SK-N-SH (cell line): ENCODE results near the gene SMIM44.

Experiments
- CTCF ChIP-seq: fragments of 200-600 bp; sonication (generic); IDR thresholded peaks from 2 replicates; pipeline ENCODE4 v1.6.1; 2017; ENCODE audit warnings: antibody characterized with exemption, mild to moderate bottlenecking, moderate library complexity
- EP300 ChIP-seq, 2 experiments: IDR thresholded peaks; 2 replicates each; pipeline versions ENCODE4 v1.4.0 to v1.6.1; 2012; ENCODE audit warnings: borderline replicate concordance in 1 of 2, low read depth in 1 of 2, low read length in 1 of 2
- FOXJ3 ChIP-seq: sonication (generic); formaldehyde crosslinking; IDR thresholded peaks from 2 replicates; pipeline ENCODE4 v1.5.1; 2020; ENCODE audit warnings: mild to moderate bottlenecking, missing genetic modification reagents
- NRF1 ChIP-seq: IDR thresholded peaks from 2 replicates; pipeline ENCODE4 v1.6.1; 2012; ENCODE audit warnings: low read depth, mild to moderate bottlenecking, low read length
- PBX3 ChIP-seq: IDR thresholded peaks from 2 replicates; pipeline ENCODE4; 2012
- POLR2AphosphoS5 ChIP-seq: IDR thresholded peaks from 2 replicates; pipeline ENCODE4 v1.6.1; 2012; ENCODE audit warnings: low read depth, low read length
- RXRA ChIP-seq: IDR thresholded peaks from 2 replicates; pipeline ENCODE4 v1.4.0; 2012; ENCODE audit warnings: low read depth, mild to moderate bottlenecking, borderline replicate concordance
- SIN3A ChIP-seq: IDR thresholded peaks from 2 replicates; pipeline ENCODE4 v1.6.1; 2012; ENCODE audit warnings: low read depth, mild to moderate bottlenecking, low read length, moderate library complexity, borderline replicate concordance
- TCF12 ChIP-seq: IDR thresholded peaks from 2 replicates; pipeline ENCODE4 v1.4.0; 2012
- USF1 ChIP-seq: IDR thresholded peaks from 2 replicates; pipeline ENCODE4 v1.4.0; 2012; ENCODE audit warnings: low read depth, borderline replicate concordance
- YY1 ChIP-seq: IDR thresholded peaks from 2 replicates; pipeline ENCODE4 v1.4.0; 2012; ENCODE audit warnings: low read depth, mild to moderate bottlenecking
- TF ChIP-seq, protein P1 (sequence below): fragments of 150-350 bp; IDR thresholded peaks from 2 replicates; pipeline ENCODE4 v1.6.1; 2017; ENCODE audit warnings: antibody characterized with exemption, low read length, low read depth, borderline replicate concordance
- TF ChIP-seq, protein P2 (sequence below): IDR thresholded peaks from 2 replicates; pipeline ENCODE4 v1.6.1; 2012; ENCODE audit warnings: mild to moderate bottlenecking, low read depth, low read length, moderate library complexity

GRCh38 chr19:3518659-3519058 is 35.4 kb upstream of the SMIM44 start:
- no peak for TF ChIP-seq POLR2AphosphoS5
- no peak for TF ChIP-seq NRF1
- no peak for TF ChIP-seq SIN3A
- TF ChIP-seq CTCF, result no peak
- TF ChIP-seq EP300 (IDR thresholded peaks at IDR 0.05; ENCODE audit: borderline replicate concordance in 1 of 2, low read depth in 1 of 2, low read length in 1 of 2), result no peak
- TF ChIP-seq YY1, result no peak
- no peak for TF ChIP-seq FOXJ3
- no peak for TF ChIP-seq PBX3
- TF ChIP-seq, protein P1, sequence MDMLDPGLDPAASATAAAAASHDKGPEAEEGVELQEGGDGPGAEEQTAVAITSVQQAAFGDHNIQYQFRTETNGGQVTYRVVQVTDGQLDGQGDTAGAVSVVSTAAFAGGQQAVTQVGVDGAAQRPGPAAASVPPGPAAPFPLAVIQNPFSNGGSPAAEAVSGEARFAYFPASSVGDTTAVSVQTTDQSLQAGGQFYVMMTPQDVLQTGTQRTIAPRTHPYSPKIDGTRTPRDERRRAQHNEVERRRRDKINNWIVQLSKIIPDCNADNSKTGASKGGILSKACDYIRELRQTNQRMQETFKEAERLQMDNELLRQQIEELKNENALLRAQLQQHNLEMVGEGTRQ, result no peak
- TF ChIP-seq RXRA, result no peak
- TF ChIP-seq, protein P2, sequence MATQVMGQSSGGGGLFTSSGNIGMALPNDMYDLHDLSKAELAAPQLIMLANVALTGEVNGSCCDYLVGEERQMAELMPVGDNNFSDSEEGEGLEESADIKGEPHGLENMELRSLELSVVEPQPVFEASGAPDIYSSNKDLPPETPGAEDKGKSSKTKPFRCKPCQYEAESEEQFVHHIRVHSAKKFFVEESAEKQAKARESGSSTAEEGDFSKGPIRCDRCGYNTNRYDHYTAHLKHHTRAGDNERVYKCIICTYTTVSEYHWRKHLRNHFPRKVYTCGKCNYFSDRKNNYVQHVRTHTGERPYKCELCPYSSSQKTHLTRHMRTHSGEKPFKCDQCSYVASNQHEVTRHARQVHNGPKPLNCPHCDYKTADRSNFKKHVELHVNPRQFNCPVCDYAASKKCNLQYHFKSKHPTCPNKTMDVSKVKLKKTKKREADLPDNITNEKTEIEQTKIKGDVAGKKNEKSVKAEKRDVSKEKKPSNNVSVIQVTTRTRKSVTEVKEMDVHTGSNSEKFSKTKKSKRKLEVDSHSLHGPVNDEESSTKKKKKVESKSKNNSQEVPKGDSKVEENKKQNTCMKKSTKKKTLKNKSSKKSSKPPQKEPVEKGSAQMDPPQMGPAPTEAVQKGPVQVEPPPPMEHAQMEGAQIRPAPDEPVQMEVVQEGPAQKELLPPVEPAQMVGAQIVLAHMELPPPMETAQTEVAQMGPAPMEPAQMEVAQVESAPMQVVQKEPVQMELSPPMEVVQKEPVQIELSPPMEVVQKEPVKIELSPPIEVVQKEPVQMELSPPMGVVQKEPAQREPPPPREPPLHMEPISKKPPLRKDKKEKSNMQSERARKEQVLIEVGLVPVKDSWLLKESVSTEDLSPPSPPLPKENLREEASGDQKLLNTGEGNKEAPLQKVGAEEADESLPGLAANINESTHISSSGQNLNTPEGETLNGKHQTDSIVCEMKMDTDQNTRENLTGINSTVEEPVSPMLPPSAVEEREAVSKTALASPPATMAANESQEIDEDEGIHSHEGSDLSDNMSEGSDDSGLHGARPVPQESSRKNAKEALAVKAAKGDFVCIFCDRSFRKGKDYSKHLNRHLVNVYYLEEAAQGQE, result no peak
- no peak for TF ChIP-seq TCF12
- no peak for TF ChIP-seq USF1
